Measurements from ENCODE around the gene NUP88.

DNA sequence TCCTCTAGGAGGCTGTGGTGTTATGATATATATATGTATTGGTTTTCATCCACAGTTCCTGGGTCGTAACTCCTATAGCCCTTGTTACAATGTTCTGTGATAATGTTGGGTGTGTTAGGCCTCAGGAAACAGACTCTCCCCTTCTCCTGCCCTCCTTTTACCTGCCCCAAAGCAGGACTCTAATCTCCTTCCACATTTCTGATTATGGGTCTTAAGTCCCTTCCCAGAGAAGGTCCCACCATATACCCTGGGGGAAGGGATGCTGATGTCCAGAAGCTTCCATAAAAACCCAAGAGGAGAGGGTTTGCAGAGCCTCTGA lies 19.9 kb upstream of the NUP88 start:
- TF ChIP-seq EZH2 (IDR thresholded peaks at IDR 0.05; ENCODE audit: borderline replicate concordance, low read depth, low read length, severe bottlenecking) (no peak), MYC (IDR thresholded peaks at IDR 0.05; ENCODE audit: low read depth, low read length) (no peak), POLR2A (IDR thresholded peaks at IDR 0.05; ENCODE audit: low read depth, low read length) (no peak), CTCF (IDR thresholded peaks at IDR 0.05; ENCODE audit: extremely low read depth in 1 of 2, insufficient read depth in 1 of 2, low read depth in 1 of 2, low read length in 2 of 2) (no peak), POLR2AphosphoS5 (IDR thresholded peaks at IDR 0.05; ENCODE audit: insufficient read depth, low read depth, low read length) (no peak), JUN (IDR thresholded peaks at IDR 0.05; ENCODE audit: borderline replicate concordance, insufficient read depth, insufficient read length, low read depth) (no peak), FOS (IDR thresholded peaks at IDR 0.05; ENCODE audit: borderline replicate concordance, insufficient read depth, low read length) (no peak), GATA2 (IDR thresholded peaks at IDR 0.05; ENCODE audit: insufficient read depth, insufficient read length, low read depth, low read length) (no peak)
- TF ChIP-seq, protein P1, sequence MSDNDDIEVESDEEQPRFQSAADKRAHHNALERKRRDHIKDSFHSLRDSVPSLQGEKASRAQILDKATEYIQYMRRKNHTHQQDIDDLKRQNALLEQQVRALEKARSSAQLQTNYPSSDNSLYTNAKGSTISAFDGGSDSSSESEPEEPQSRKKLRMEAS (IDR thresholded peaks at IDR 0.05; ENCODE audit: insufficient read depth, insufficient read length), result no peak
